AG10803 (cell line): ENCODE results near the gene ZNF142.
A peak's percentile ranks its signal among the peaks of the same experiment; 100 is the strongest.

ENCODE experiments used
- DNase-seq: peaks from one replicate; pipeline ENCODE4 v3.0.0; 2010; ENCODE audit warnings: low read depth
- H3K4me3 ChIP-seq: 2 replicates; pipeline ENCODE4 v1.5.1; 2011; ENCODE audit warnings: mild to moderate bottlenecking, low read length, control low read depth
- TF ChIP-seq, protein P1 (sequence below): conservative IDR thresholded peaks from 2 replicates; pipeline ENCODE4 v1.5.1; 2011; ENCODE audit warnings: mild to moderate bottlenecking, low read length, control low read depth, inconsistent platforms

ZNF142 gene

DNA sequence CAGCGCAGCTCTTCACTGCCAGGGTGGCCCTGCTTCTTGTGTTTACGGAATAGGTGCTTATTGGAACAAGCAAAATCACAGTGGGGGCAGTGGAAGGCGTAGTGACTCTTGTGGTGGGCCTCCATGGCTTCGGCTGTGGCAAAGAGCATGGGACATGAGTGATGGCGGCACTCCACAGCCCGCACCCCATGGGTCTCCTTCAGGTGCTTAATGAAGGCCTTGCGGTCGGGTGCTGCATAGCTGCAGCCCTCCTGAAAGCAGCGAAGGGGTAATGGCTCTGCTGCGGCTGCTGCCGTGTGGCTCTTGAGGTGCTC is 10.7 kb downstream of the ZNF142 start:
- TF ChIP-seq, protein P1, sequence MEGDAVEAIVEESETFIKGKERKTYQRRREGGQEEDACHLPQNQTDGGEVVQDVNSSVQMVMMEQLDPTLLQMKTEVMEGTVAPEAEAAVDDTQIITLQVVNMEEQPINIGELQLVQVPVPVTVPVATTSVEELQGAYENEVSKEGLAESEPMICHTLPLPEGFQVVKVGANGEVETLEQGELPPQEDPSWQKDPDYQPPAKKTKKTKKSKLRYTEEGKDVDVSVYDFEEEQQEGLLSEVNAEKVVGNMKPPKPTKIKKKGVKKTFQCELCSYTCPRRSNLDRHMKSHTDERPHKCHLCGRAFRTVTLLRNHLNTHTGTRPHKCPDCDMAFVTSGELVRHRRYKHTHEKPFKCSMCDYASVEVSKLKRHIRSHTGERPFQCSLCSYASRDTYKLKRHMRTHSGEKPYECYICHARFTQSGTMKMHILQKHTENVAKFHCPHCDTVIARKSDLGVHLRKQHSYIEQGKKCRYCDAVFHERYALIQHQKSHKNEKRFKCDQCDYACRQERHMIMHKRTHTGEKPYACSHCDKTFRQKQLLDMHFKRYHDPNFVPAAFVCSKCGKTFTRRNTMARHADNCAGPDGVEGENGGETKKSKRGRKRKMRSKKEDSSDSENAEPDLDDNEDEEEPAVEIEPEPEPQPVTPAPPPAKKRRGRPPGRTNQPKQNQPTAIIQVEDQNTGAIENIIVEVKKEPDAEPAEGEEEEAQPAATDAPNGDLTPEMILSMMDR = no peak
- H3K4me3 ChIP-seq = no peak overlapping the region
- no peak for DNase-seq

DNA sequence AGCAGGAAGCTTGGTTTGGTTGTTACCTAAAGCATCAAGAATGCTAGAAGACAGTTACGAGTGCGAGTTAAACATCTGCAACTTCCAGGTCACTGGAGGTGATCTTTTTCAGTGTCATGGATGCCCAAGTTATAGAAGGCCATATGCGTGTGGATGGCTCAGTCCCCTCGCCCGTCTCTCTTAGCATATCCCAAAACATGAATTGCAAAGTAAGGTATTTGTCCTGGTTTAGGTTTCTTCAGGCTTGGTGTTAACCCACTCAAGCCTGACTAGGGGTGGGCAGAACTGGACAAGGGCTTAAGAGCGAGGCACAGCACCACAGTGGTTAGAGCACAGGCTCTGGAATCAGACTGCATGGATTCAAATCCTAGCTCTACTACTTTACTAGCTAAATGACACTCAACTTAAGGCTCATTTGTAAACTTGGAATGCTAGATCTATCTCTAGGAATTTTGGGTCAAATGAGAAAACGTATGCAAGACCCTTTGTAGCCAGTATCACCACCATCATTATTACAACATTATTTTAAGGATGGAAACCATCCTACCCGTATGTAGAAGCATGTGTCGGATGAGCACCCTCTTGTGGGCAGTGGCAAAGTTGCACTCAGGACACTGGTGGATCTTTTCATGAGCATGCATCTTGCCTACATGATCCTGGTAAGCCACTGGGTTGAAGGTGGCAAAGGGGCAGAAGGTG is 11.2 kb downstream of the ZNF142 start:
- no peak overlapping the region for H3K4me3 ChIP-seq
- TF ChIP-seq, protein P1 = peak; percentile 96
- peak; percentile 68 for DNase-seq

DNA sequence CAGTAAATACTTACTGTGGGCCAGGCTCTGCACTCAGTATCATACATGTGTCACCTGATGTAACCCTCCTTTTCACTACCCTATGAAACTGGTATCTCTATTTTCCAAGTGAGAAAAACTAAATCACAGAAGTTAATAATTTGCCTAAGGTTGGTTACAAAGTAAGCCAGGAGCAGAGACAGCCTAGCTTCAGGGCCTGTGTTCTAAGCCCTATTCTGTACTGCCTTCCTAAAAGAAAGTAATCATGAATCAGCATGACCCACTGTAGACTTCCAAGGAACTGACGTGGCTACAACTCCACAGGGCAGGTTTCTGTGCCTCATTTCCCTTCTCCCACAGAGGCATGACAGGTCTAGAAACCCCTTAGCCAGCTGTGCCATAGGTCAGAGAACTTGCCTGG is 14.3 kb downstream of the ZNF142 start:
- DNase-seq = peak; percentile 36
- no peak overlapping the region for H3K4me3 ChIP-seq
- TF ChIP-seq, protein P1 = no peak

DNA sequence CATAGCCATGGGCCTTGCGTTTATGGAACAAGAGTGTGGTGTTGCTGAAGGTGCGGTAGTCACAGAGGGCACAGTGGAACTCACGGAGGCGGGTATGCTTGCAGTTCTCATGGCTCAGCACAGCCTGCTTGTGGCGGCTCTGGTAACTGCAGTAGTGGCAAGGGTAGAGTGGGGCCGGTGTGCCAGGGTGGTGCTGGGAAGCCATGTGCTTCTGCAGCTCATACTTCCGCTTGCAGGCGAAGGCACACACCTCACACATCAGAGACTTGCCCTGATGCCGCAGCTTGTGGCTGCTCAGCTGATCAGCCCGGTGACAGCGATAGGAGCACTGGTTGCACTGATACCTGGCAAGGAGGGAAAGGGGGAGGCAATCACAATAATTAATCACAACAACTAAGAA is 14.7 kb downstream of the ZNF142 start:
- TF ChIP-seq, protein P1 = no peak
- H3K4me3 ChIP-seq = no peak overlapping the region
- DNase-seq = no peak

DNA sequence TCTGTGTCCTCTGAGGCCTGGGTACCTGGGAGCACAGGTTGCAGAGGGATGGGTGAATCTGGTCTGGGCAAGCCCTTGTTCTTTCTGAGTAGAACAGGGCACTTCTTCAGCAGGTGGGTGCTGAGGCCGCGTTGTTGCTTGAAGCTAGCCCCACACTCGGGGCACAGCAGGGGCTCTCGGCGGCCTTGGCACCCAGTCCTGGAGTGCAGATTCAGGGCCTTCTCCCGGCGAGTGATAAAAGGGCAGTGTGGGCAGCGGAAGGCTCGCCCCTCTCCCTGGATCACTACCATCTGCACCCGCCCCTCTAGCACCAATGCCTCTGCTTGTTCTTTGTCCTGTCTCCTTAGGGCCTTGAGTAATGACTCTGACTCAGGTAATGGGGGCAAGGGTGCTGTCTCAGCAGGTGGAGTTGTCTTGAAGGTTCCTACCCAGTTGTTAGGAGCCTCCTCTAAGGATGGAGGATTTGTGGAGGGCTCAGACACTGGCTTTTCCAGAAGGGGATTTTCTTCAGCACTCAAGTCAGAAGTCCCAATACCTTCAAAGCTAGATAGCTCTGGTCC is 15.6 kb downstream of the ZNF142 start:
- H3K4me3 ChIP-seq = no peak overlapping the region

DNA sequence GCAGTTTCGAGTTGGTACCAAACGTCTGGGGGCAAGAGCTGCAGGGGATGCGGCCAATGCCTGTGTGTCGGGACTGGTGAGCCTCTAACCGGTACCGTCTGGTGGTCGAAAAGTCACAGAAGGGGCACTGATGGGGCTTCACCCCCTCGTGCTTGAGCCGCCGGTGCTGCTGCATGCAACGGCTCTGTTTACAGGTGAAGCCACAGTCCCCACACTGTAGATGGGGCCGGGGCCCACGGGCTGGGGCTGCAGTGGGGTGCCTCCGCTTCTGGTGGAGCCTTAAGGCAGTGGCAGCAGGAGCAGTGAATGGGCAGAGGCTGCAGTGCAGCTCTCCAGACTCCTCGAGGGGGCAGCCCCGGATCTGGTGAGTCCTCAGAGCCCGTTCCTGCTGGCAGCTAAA is 16.6 kb downstream of the ZNF142 start:
- H3K4me3 ChIP-seq = no peak overlapping the region
- no peak for DNase-seq
- TF ChIP-seq, protein P1 = no peak

More for the DNA sequence above, 15.6 kb downstream of the ZNF142 start:
- TF ChIP-seq, protein P1 = no peak
- DNase-seq = no peak

DNA sequence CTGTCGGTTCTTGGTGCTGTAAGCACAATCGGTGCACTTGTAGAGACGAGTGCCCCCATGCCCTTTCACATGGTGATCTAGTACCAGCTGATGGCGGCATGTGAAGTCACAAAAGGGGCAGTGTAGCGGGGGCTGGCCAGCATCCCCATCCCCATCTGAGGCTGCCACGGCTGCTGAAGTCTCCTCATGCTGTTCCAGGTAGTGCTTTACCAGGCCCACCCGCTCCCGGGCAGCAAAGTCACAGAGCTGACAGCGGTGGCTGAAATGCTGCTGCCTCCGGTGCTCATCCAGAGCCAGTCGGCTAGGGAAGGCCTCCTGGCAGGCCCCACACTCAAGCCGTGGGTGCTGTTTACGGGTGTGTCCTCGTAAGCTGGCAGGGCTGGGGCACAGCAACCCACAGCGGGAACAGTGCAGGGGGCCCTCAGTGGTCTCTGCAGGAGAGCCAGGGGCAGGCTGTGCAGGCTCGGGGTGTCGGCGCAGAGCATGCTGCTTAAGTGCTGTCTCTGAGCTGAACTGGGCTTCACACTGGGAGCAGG is 17.2 kb downstream of the ZNF142 start:
- no peak overlapping the region for H3K4me3 ChIP-seq
- TF ChIP-seq, protein P1 = no peak
- no peak for DNase-seq
